NB4 (cell line): Measurements from ENCODE around the gene RABAC1.

Experiments
- MYC ChIP-seq: IDR thresholded peaks from 2 replicates; pipeline ENCODE4 v1.6.1; 2011; ENCODE audit warnings: low read depth, low read length
- POLR2A ChIP-seq: IDR thresholded peaks from 2 replicates; pipeline ENCODE4 v1.6.1; 2011; ENCODE audit warnings: mild to moderate bottlenecking; ENCODE audit not compliant: insufficient read length; ENCODE audit errors: extremely low read depth

GRCh38 chr19:41915776-41916414 lies 43.2 kb downstream of the RABAC1 start:
- TF ChIP-seq POLR2A: no peak
- no peak for TF ChIP-seq MYC
